Heart left ventricle (tissue), 16 donors: Measurements from ENCODE around the gene ARPC5. TPM values are rescaled to one million over a fixed set of nuclear protein-coding genes. Genes with fewer than 3 reads are reported as not detected.

Experiments used
- ATAC-seq, 4 donors: fragments of 200-7000 bp; cut with Tn5 transposase; one replicate each; pipeline ENCODE4 v1.9.1; 2020 to 2022; ENCODE audit warnings: moderate library complexity in 4 of 4, mild to moderate bottlenecking in 3 of 4, moderate number of reproducible peaks in 1 of 4
- DNase-seq, 5 donors: peaks; one replicate each; pipeline ENCODE4 v3.0.0-alpha.2; 2020
- H3K27ac ChIP-seq, 12 donors: fragments of 200-600 bp; sonication (generic) in 4 of 12; one replicate each; pipeline versions ENCODE4 v1.5.0 to v1.8.0; 2016 to 2022; ENCODE audit warnings: mild to moderate bottlenecking in 2 of 12
- H3K27me3 ChIP-seq, 9 donors: fragments of 200-600 bp; sonication (generic) in 2 of 9; one replicate each; pipeline versions ENCODE4 v1.5.1 to v1.8.0; 2016 to 2022; ENCODE audit warnings: mild to moderate bottlenecking in 3 of 9
- H3K36me3 ChIP-seq, 9 donors: fragments of 200-600 bp; sonication (generic) in 2 of 9; one replicate each; pipeline versions ENCODE4 v1.5.0 to v1.8.0; 2018 to 2022; ENCODE audit warnings: mild to moderate bottlenecking in 2 of 9
- H3K4me1 ChIP-seq, 12 donors: fragments of 200-600 bp; sonication (generic) in 4 of 12; one replicate each; pipeline versions ENCODE4 v1.5.0 to v1.8.0; 2016 to 2022; ENCODE audit warnings: mild to moderate bottlenecking in 3 of 12
- H3K4me3 ChIP-seq, 12 donors: fragments of 200-600 bp; sonication (generic) in 4 of 12; one replicate each; pipeline versions ENCODE4 v1.5.0 to v1.8.0; 2017 to 2022; ENCODE audit warnings: mild to moderate bottlenecking in 9 of 12, moderate library complexity in 4 of 12
- H3K9me3 ChIP-seq, 12 donors: fragments of 200-600 bp; sonication (generic) in 4 of 12; one replicate each; pipeline versions ENCODE4 v1.5.0 to v1.8.0; 2016 to 2022; ENCODE audit warnings: mild to moderate bottlenecking in 1 of 12
- CTCF ChIP-seq, 12 donors: fragments of 200-600 bp; sonication (generic) in 4 of 12; IDR thresholded peaks; one replicate each; pipeline versions ENCODE4 v1.5.0 to v1.8.0; 2018 to 2022; ENCODE audit warnings: antibody characterized with exemption in 12 of 12, mild to moderate bottlenecking in 5 of 12
- POLR2A ChIP-seq, 2 donors: fragments of 450-650 bp; IDR thresholded peaks; one replicate each; pipeline ENCODE4 v1.6.1; 2017; ENCODE audit warnings: antibody characterized with exemption in 2 of 2, mild to moderate bottlenecking in 2 of 2, moderate library complexity in 2 of 2
- WGBS, 4 donors: extraction: QIAGEN DNeasy Blood & Tissue Kit in 2 of 4; methylation state at CpG; one replicate each; pipeline versions ENCODE4 v1.1.5 to v1.1.7; 2013 to 2018; 5-methylcytosine and 5-hydroxymethylcytosine counted together
- intact Hi-C, 10 donors: fragments of 100-400 bp; cut with DNase I; formaldehyde crosslinking; loops; one replicate each; pipeline versions ENCODE4 v1.11.1 to v1.14.2; 2022
- polyA plus RNA-seq, 2 donors: library from polyadenylated mRNA; stranded (reverse); fragments of 200-250 nt; gene quantifications; one replicate each; pipeline ENCODE4 v1.2.3, GENCODE V29; 2013
- total RNA-seq, 9 donors: library from RNA; depleted of rRNA in 2 of 9; stranded (reverse); fragments of >200 nt in 2 of 9; fragmentation: NEBNext Ultra II Directional in 3 of 9; extraction: Animal tissue kit (Norgen Biotek cat#: 25700) in 3 of 9; gene quantifications; one replicate each; pipeline versions ENCODE4 v1.1.0 to v1.2.4, GENCODE V29; 2016 to 2023
- donor health status: ischemic (EF 13 %, LVEDD 7.1; RV severe dilation, severe dysfunction).
- donor health status: healthy with polysubstance abuse.
- donor health status: DM: no; HTN: yes; CAD: no.
- donor health status: DM: no; HTN: no; CAD: no.
- donor health status: ischemic (EF 25% LVEDD 6.9; RV normal size, moderate dysfunction).
- donor health status: ischemic (EF 25% LVEDD 5.7; RV mildly dilated, moderate dysfunction).
- donor health status: healthy.
- donor health status: DM: yes; HTN: yes; CAD: no.
- donor health status: ischemic (EF 35%, LVEDD 5.7; RV mildly dilated, moderate dysfunction).
- donor health status: nonischemic (EF 11% LVEDD 7.7; RV severe dilation, severe dysfunction).
- donor health status: DM: yes; HTN: yes; CAD: no.
- donor health status: PGD.
- donor health status: ischemic (EF 29% LVEDD 5.4; RV normal size, mild dysfunction).
- donor health status: nonischemic (EF 23%, LVEDD 6.1; RV moderate dilation, normal function).

Gene ARPC5
- total and polyA plus RNA-seq, 11 donors, result 24.6 to 105 (median 31.3) TPM

- H3K9me3 ChIP-seq, result no peaks in the 10 kb centered on the region
- DNase-seq (no peak), ATAC-seq (no peak)
- H3K4me3 ChIP-seq, result peak overlapping the region; percentile 66 to 97 (median 84)
- TF ChIP-seq CTCF (IDR thresholded peaks at IDR 0.05) (no peak), POLR2A (IDR thresholded peaks at IDR 0.05) (no peak)
- peaks cover 0 to 34% (median 28%) of the 10 kb centered on the region in 9 donors for H3K36me3 ChIP-seq
- H3K4me1 ChIP-seq, result peaks cover 0 to 60% (median 40%) of the 10 kb centered on the region in 12 donors
- intact Hi-C loops, result loop anchor here in 4 of 10 donors (5.0 to 10.0 kb wide), 2 partner anchors 162 to 350 kb away; partner anchors contain the start of gene SMG7 (in 3 of the 4)
- peak overlapping the region; percentile 82 to 99 (median 94) for H3K27ac ChIP-seq
- WGBS, 4 donors, result 0 to 1% (median 1%) methylated on average over 10 of the region's 10 CpGs
- no peaks in the 10 kb centered on the region for H3K27me3 ChIP-seq
These were observed 1.0 kb downstream of the ARPC5 start for GRCh38 chr1:183634429-183635065.

DNA sequence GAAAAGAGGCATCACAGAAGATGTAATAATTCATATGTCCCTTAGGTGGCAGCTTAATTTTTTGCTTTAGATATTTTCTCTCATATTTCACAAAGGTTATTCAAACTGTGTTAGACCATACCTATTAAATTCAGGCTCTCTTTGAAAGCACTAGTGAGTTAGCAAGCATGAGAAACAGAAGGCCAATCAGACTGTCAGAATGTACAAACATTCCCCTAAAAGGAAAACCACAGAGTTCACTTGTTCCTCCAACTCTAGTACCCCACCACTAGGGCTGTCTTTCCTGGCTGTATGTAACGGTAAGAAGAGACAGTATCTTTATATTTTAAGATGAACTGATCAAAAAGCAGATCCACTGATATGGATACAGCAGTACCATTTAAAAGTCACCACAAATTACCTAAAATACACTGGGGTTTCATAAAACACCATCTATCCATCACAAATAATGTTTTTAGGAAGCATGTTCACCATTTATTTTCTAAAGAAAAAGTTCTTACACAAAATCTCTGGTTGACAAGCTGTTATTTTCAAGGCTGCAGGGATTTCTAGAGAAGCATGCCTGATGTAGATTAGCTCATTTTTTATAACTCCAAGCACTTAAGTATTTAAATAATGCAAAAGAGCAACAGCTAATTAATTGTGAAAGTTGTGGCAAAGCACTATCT lies 1.8 kb downstream of the ARPC5 start:
- H3K36me3 ChIP-seq, result peaks cover 0 to 41% (median 36%) of the 10 kb centered on the region in 9 donors
- no peaks in the 10 kb centered on the region for H3K27me3 ChIP-seq
- ATAC-seq, result no peak
- intact Hi-C loops, result loop anchor here in 2 of 10 donors (5.0 to 10.0 kb wide), 2 partner anchors 162 to 349 kb away; partner anchors contain the start of gene SMG7 (in 1 of the 2)
- H3K4me3 ChIP-seq, result peak overlapping the region; percentile 12 to 97 (median 83)
- H3K27ac ChIP-seq, result peak overlapping the region; percentile 42 to 99 (median 94)
- no peaks in the 10 kb centered on the region for H3K9me3 ChIP-seq
- no peak for DNase-seq
- peaks cover 0 to 67% (median 40%) of the 10 kb centered on the region in 12 donors for H3K4me1 ChIP-seq
- TF ChIP-seq POLR2A (IDR thresholded peaks at IDR 0.05), result peak in 1 of 2 donors; percentile 23
- TF ChIP-seq CTCF (IDR thresholded peaks at IDR 0.05), result peak in 10 of 12 donors; percentile 29 to 62 (median 53)
- 0% methylated on average over 1 of the region's 1 CpG for WGBS, 4 donors

GRCh38 chr1:183632964-183633363 lies 2.6 kb downstream of the ARPC5 start:
- intact Hi-C loops, result loop anchor here in 2 of 10 donors (5.0 to 10.0 kb wide), 2 partner anchors 161 to 348 kb away; partner anchors contain the start of gene SMG7 (in 1 of the 2)
- H3K36me3 ChIP-seq, result peaks cover 0 to 50% (median 43%) of the 10 kb centered on the region in 9 donors
- peaks cover 0 to 75% (median 44%) of the 10 kb centered on the region in 12 donors for H3K4me1 ChIP-seq
- no peaks in the 10 kb centered on the region for H3K9me3 ChIP-seq
- TF ChIP-seq CTCF (IDR thresholded peaks at IDR 0.05), result no peak
- no peak for TF ChIP-seq POLR2A (IDR thresholded peaks at IDR 0.05)
- H3K27ac ChIP-seq, result peak overlapping the region in 11 of 12 donors; percentile 1 to 99 (median 95)
- ATAC-seq (no peak), DNase-seq (no peak)
- WGBS, 4 donors, result 11 to 21% (median 14%) methylated on average over 1 of the region's 1 CpG
- H3K4me3 ChIP-seq, result peak overlapping the region in 10 of 12 donors; percentile 66 to 97 (median 83)
- H3K27me3 ChIP-seq, result no peaks in the 10 kb centered on the region

DNA sequence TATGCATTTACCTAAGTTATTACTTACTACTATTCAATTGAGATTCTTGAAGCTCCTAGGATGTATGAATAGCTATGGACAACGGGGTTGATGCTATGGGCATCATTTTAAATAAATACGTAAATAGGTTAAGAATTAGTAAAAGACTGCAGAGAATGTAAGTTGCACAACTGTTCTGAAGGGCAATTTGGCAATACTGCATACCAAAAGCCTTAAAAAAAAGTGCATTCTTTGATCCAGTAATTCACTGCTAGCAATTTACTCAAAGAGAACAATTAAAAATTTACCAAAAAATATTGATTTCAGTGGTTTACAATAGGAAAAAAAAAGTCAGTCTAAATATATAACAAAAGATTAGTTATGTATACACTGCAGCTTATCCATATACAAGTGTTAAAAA lies 3.5 kb downstream of the ARPC5 start:
- 48 to 53% (median 51%) methylated on average over 2 of the region's 2 CpGs for WGBS, 4 donors
- no peak for TF ChIP-seq CTCF (IDR thresholded peaks at IDR 0.05)
- TF ChIP-seq POLR2A (IDR thresholded peaks at IDR 0.05), result no peak
- Histone ChIP-seq H3K36me3 (peaks cover 0 to 56% (median 50%) of the 10 kb centered on the region in 9 donors), H3K27ac (peak overlapping the region in 6 of 12 donors; percentile 90 to 96 (median 95)), H3K27me3 (no peaks in the 10 kb centered on the region), H3K9me3 (no peaks in the 10 kb centered on the region), H3K4me1 (peaks cover 0 to 80% (median 49%) of the 10 kb centered on the region in 12 donors), H3K4me3 (peak overlapping the region in 9 of 12 donors; percentile 80 to 97 (median 83))
- intact Hi-C loops, result loop anchor here in 2 of 10 donors (5.0 to 10.0 kb wide), 2 partner anchors 160 to 347 kb away; partner anchors contain the start of gene SMG7 (in 1 of the 2)
- no peak for ATAC-seq
- no peak for DNase-seq
